ENCODE results near the gene MAPKAP1.

Gene MAPKAP1

GRCh38 chr9:125672876-125673275, 34.1 kb downstream of the MAPKAP1 start:
- no peak for DNase-seq

- no peak for DNase-seq
Measured at GRCh38 chr9:125663127-125663526, 43.9 kb downstream of the MAPKAP1 start.

- no peak for DNase-seq
Measured at GRCh38 chr9:125660557-125660956, 46.5 kb downstream of the MAPKAP1 start.

- DNase-seq: no peak
Measured at GRCh38 chr9:125659954-125660353, 47.1 kb downstream of the MAPKAP1 start.

- no peak for DNase-seq
Measured at GRCh38 chr9:125659201-125659840, 47.7 kb downstream of the MAPKAP1 start.

- no peak for DNase-seq
Measured at GRCh38 chr9:125656560-125656959, 50.4 kb downstream of the MAPKAP1 start.

- DNase-seq: no peak
Measured at GRCh38 chr9:125655691-125656410, 51.2 kb downstream of the MAPKAP1 start.

GRCh38 chr9:125655066-125655633, 51.9 kb downstream of the MAPKAP1 start:
- no peak for DNase-seq

- no peak for DNase-seq
Measured at GRCh38 chr9:125654121-125654520, 52.9 kb downstream of the MAPKAP1 start.

GRCh38 chr9:125653325-125653724, 53.7 kb downstream of the MAPKAP1 start:
- no peak for DNase-seq

- no peak for DNase-seq
Measured at GRCh38 chr9:125652759-125653158, 54.2 kb downstream of the MAPKAP1 start.

GRCh38 chr9:125652233-125652594, 54.8 kb downstream of the MAPKAP1 start:
- DNase-seq: no peak

GRCh38 chr9:125651576-125652232, 55.3 kb downstream of the MAPKAP1 start:
- no peak for DNase-seq

- DNase-seq: peak; percentile 16
Measured at GRCh38 chr9:125650271-125650737, 56.7 kb downstream of the MAPKAP1 start.

- DNase-seq: no peak
Measured at GRCh38 chr9:125649826-125650225, 57.2 kb downstream of the MAPKAP1 start.

- DNase-seq: peak; percentile 23
Measured at GRCh38 chr9:125649315-125649714, 57.7 kb downstream of the MAPKAP1 start.

GRCh38 chr9:125648294-125648693, 58.7 kb downstream of the MAPKAP1 start:
- no peak for DNase-seq

- no peak for DNase-seq
Measured at GRCh38 chr9:125646621-125647100, 60.3 kb downstream of the MAPKAP1 start.

GRCh38 chr9:125646217-125646616, 60.8 kb downstream of the MAPKAP1 start:
- DNase-seq: no peak

- no peak for DNase-seq
Measured at GRCh38 chr9:125644819-125645507, 62.0 kb downstream of the MAPKAP1 start.

GRCh38 chr9:125642311-125642710, 64.7 kb downstream of the MAPKAP1 start:
- DNase-seq: no peak

- no peak for DNase-seq
Measured at GRCh38 chr9:125639057-125639456, 68.0 kb downstream of the MAPKAP1 start.

All from activated naive CD4-positive, alpha-beta T cell treated with anti-CD3 and anti-CD28 coated beads, Interleukin-2, amount 50 U/mL, for 16 hours (primary cell).